ENCODE data around the gene SEC24B.

DNA sequence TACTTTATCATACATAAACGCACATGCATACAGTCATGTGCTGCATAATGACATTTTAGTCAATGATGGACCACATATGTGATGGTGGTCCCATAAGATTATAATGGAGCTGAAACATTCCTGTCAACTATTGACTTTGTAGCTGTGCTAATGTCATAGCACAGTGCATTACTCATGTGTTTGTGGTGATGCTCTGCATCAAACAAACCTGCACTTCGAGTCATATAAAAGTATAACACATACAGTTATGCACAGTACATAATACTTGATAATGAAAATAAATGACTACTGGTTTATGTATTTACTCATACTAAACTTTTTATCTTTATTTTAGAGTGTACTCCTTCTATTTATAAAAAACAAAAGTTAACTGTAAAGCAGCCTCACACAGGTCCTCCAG, 65.9 kb downstream of the SEC24B start:
- TF ChIP-seq, protein P1, sequence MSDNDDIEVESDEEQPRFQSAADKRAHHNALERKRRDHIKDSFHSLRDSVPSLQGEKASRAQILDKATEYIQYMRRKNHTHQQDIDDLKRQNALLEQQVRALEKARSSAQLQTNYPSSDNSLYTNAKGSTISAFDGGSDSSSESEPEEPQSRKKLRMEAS (IDR thresholded peaks at IDR 0.05) = no peak
- no peak for TF ChIP-seq CEBPB (IDR thresholded peaks at IDR 0.05)
- no peak for TF ChIP-seq FOXM1 (IDR thresholded peaks at IDR 0.05; ENCODE audit: borderline replicate concordance, low read depth)
- no peak for TF ChIP-seq RAD21 (IDR thresholded peaks at IDR 0.05; ENCODE audit: low read depth)
- TF ChIP-seq CREB1 (IDR thresholded peaks at IDR 0.05; ENCODE audit: low read depth) = no peak
- TF ChIP-seq EP300 (IDR thresholded peaks at IDR 0.05; ENCODE audit: borderline replicate concordance) = no peak
- TF ChIP-seq, protein P2, sequence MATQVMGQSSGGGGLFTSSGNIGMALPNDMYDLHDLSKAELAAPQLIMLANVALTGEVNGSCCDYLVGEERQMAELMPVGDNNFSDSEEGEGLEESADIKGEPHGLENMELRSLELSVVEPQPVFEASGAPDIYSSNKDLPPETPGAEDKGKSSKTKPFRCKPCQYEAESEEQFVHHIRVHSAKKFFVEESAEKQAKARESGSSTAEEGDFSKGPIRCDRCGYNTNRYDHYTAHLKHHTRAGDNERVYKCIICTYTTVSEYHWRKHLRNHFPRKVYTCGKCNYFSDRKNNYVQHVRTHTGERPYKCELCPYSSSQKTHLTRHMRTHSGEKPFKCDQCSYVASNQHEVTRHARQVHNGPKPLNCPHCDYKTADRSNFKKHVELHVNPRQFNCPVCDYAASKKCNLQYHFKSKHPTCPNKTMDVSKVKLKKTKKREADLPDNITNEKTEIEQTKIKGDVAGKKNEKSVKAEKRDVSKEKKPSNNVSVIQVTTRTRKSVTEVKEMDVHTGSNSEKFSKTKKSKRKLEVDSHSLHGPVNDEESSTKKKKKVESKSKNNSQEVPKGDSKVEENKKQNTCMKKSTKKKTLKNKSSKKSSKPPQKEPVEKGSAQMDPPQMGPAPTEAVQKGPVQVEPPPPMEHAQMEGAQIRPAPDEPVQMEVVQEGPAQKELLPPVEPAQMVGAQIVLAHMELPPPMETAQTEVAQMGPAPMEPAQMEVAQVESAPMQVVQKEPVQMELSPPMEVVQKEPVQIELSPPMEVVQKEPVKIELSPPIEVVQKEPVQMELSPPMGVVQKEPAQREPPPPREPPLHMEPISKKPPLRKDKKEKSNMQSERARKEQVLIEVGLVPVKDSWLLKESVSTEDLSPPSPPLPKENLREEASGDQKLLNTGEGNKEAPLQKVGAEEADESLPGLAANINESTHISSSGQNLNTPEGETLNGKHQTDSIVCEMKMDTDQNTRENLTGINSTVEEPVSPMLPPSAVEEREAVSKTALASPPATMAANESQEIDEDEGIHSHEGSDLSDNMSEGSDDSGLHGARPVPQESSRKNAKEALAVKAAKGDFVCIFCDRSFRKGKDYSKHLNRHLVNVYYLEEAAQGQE (IDR thresholded peaks at IDR 0.05; ENCODE audit: low read depth) = no peak
- TF ChIP-seq TCF12 (IDR thresholded peaks at IDR 0.05; ENCODE audit: low read depth) = no peak
- no peak for TF ChIP-seq NFIC (IDR thresholded peaks at IDR 0.05)

Measured in Ishikawa (cell line).